Esophagus (tissue), 2 donors: ENCODE results near the gene FRMD6. TPM values are rescaled to one million over a fixed set of nuclear protein-coding genes. Genes with fewer than 3 reads are reported as not detected.

Source experiments
- H3K27ac ChIP-seq, 2 donors: one replicate each; pipeline ENCODE4 v1.5.1; 2013; ENCODE audit warnings: low read depth in 2 of 2, mild to moderate bottlenecking in 2 of 2, inconsistent platforms in 1 of 2, low read length in 1 of 2, moderate library complexity in 1 of 2
- H3K27me3 ChIP-seq, 2 donors: one replicate each; pipeline ENCODE4 v1.6.1; 2013; ENCODE audit warnings: low read length in 2 of 2, control low read depth in 1 of 2, mild to moderate bottlenecking in 1 of 2; ENCODE audit not compliant: insufficient read depth in 2 of 2, control insufficient read depth in 1 of 2
- H3K36me3 ChIP-seq, 2 donors: one replicate each; pipeline ENCODE4 v1.6.1; 2013; ENCODE audit warnings: low read length in 1 of 2; ENCODE audit not compliant: control insufficient read depth in 2 of 2, insufficient read depth in 2 of 2
- H3K4me1 ChIP-seq, 2 donors: one replicate each; pipeline ENCODE4 v1.6.1; 2013; ENCODE audit warnings: low read length in 1 of 2; ENCODE audit not compliant: control insufficient read depth in 2 of 2, insufficient read depth in 2 of 2
- H3K4me3 ChIP-seq, 2 donors: one replicate each; pipeline ENCODE4 v1.5.1; 2013; ENCODE audit warnings: low read length in 2 of 2, mild to moderate bottlenecking in 2 of 2, low read depth in 1 of 2, moderate library complexity in 1 of 2
- H3K9me3 ChIP-seq, 2 donors: one replicate each; pipeline ENCODE4 v1.6.1; 2013; ENCODE audit warnings: mild to moderate bottlenecking in 2 of 2, low read depth in 1 of 2, low read length in 1 of 2, moderate library complexity in 1 of 2; ENCODE audit not compliant: control insufficient read depth in 2 of 2, insufficient read depth in 1 of 2
- WGBS, 2 donors: extraction: QIAGEN DNeasy Blood & Tissue Kit; methylation state at CpG; one replicate each; pipeline ENCODE4 v1.1.7; 2013; 5-methylcytosine and 5-hydroxymethylcytosine counted together
- polyA plus RNA-seq, 2 donors: library from polyadenylated mRNA; stranded (reverse); fragments of 200-250 nt; gene quantifications; one replicate each; pipeline ENCODE4 v1.2.3, GENCODE V29; 2013
- donor health status: healthy with polysubstance abuse.
- donor health status: Bipolar disorder and iron deficiency.

The FRMD6 gene
- 10 to 100 TPM; 26.2 to 36.3 TPM for polyA plus RNA-seq

GRCh38 chr14:51651388-51652167, at the start of gene FRMD6:
TSS of gene FRMD6 (plus strand) at chr14:51651910. CDS start at chr14:51689837, 37,927 bp downstream.
- peak within 1 kb of the TSS; percentile 74 to 98 for H3K4me3 ChIP-seq
- H3K36me3 ChIP-seq, result no peaks in the 10 kb centered on the region
- H3K27me3 ChIP-seq, result no peaks in the 10 kb centered on the region
- 1% methylated on average over 50 to 86 of the region's 86 CpGs for WGBS, 2 donors
- no peaks in the 10 kb centered on the region for H3K9me3 ChIP-seq
- peak within 1 kb of the TSS; percentile 92 to 96 for H3K27ac ChIP-seq
- H3K4me1 ChIP-seq, result no peaks in the 10 kb centered on the region

- H3K9me3 ChIP-seq, result no peaks in the 10 kb centered on the region
- no peaks in the 10 kb centered on the region for H3K27me3 ChIP-seq
- H3K27ac ChIP-seq, result no peak overlapping the region
- no peak overlapping the region for H3K4me3 ChIP-seq
- no peaks in the 10 kb centered on the region for H3K4me1 ChIP-seq
- H3K36me3 ChIP-seq, result peaks cover 0 to 3% of the 10 kb centered on the region in 2 donors
Observed at GRCh38 chr14:51602310-51602709, 49.4 kb upstream of the FRMD6 start.

GRCh38 chr14:51603495-51603894, 48.2 kb upstream of the FRMD6 start:
- H3K36me3 ChIP-seq, result peaks cover 0 to 3% of the 10 kb centered on the region in 2 donors
- WGBS, 2 donors, result 91 to 92% methylated on average over 3 of the region's 3 CpGs
- no peaks in the 10 kb centered on the region for H3K9me3 ChIP-seq
- H3K27ac ChIP-seq, result no peak overlapping the region
- H3K27me3 ChIP-seq, result no peaks in the 10 kb centered on the region
- no peak overlapping the region for H3K4me3 ChIP-seq
- no peaks in the 10 kb centered on the region for H3K4me1 ChIP-seq

- 85 to 91% methylated on average over 4 of the region's 4 CpGs for WGBS, 2 donors
- H3K4me1 ChIP-seq, result no peaks in the 10 kb centered on the region
Observed at GRCh38 chr14:51604073-51604472, 47.6 kb upstream of the FRMD6 start.

GRCh38 chr14:51605575-51605974, 46.1 kb upstream of the FRMD6 start:
- no peaks in the 10 kb centered on the region for H3K27me3 ChIP-seq
- peaks cover 0 to 3% of the 10 kb centered on the region in 2 donors for H3K36me3 ChIP-seq
- no peaks in the 10 kb centered on the region for H3K4me1 ChIP-seq
- H3K27ac ChIP-seq, result no peak overlapping the region
- 84 to 85% methylated on average over 2 of the region's 2 CpGs for WGBS, 2 donors
- H3K9me3 ChIP-seq, result no peaks in the 10 kb centered on the region
- H3K4me3 ChIP-seq, result no peak overlapping the region

More at GRCh38 chr14:51604073-51604472, 47.6 kb upstream of the FRMD6 start:
- H3K9me3 ChIP-seq, result no peaks in the 10 kb centered on the region
- H3K27me3 ChIP-seq, result no peaks in the 10 kb centered on the region
- no peak overlapping the region for H3K4me3 ChIP-seq
- no peak overlapping the region for H3K27ac ChIP-seq
- peaks cover 0 to 3% of the 10 kb centered on the region in 2 donors for H3K36me3 ChIP-seq

GRCh38 chr14:51607711-51608110, 44.0 kb upstream of the FRMD6 start:
- H3K27me3 ChIP-seq, result no peaks in the 10 kb centered on the region
- no peaks in the 10 kb centered on the region for H3K9me3 ChIP-seq
- H3K36me3 ChIP-seq, result peaks cover 0 to 3% of the 10 kb centered on the region in 2 donors
- no peak overlapping the region for H3K4me3 ChIP-seq
- no peak overlapping the region for H3K27ac ChIP-seq
- WGBS, 2 donors, result 82 to 88% methylated on average over 12 of the region's 12 CpGs
- H3K4me1 ChIP-seq, result no peaks in the 10 kb centered on the region

- Histone ChIP-seq H3K36me3 (peaks cover 0 to 3% of the 10 kb centered on the region in 2 donors), H3K27me3 (no peaks in the 10 kb centered on the region), H3K4me1 (no peaks in the 10 kb centered on the region), H3K9me3 (no peaks in the 10 kb centered on the region), H3K27ac (peak overlapping the region in 1 of 2 donors; percentile 3), H3K4me3 (no peak overlapping the region)
- 53 to 56% methylated on average over 8 of the region's 8 CpGs for WGBS, 2 donors
Observed at GRCh38 chr14:51609251-51609954, 42.3 kb upstream of the FRMD6 start.

GRCh38 chr14:51609955-51610283, 41.8 kb upstream of the FRMD6 start:
- Histone ChIP-seq H3K9me3 (no peaks in the 10 kb centered on the region), H3K36me3 (peaks cover 0 to 3% of the 10 kb centered on the region in 2 donors), H3K27me3 (no peaks in the 10 kb centered on the region), H3K4me3 (no peak overlapping the region), H3K4me1 (no peaks in the 10 kb centered on the region), H3K27ac (no peak overlapping the region)
- 88 to 90% methylated on average over 5 of the region's 5 CpGs for WGBS, 2 donors

GRCh38 chr14:51610771-51611170, 40.9 kb upstream of the FRMD6 start:
- WGBS, 2 donors, result 56 to 57% methylated on average over 1 of the region's 1 CpG
- no peaks in the 10 kb centered on the region for H3K9me3 ChIP-seq
- H3K4me3 ChIP-seq, result no peak overlapping the region
- no peak overlapping the region for H3K27ac ChIP-seq
- no peaks in the 10 kb centered on the region for H3K4me1 ChIP-seq
- no peaks in the 10 kb centered on the region for H3K27me3 ChIP-seq
- H3K36me3 ChIP-seq, result peaks cover 0 to 3% of the 10 kb centered on the region in 2 donors
